SH-SY5Y (cell line): Measurements from ENCODE around the gene TRMT11.

Experiments
- GATA2 ChIP-seq: IDR thresholded peaks from 2 replicates; pipeline ENCODE4 v1.6.1; 2011; ENCODE audit warnings: mild to moderate bottlenecking, low read depth, low read length
- GATA3 ChIP-seq: IDR thresholded peaks from 2 replicates; pipeline ENCODE4 v1.6.1; 2011; ENCODE audit warnings: low read depth, mild to moderate bottlenecking, low read length, moderate library complexity

DNA sequence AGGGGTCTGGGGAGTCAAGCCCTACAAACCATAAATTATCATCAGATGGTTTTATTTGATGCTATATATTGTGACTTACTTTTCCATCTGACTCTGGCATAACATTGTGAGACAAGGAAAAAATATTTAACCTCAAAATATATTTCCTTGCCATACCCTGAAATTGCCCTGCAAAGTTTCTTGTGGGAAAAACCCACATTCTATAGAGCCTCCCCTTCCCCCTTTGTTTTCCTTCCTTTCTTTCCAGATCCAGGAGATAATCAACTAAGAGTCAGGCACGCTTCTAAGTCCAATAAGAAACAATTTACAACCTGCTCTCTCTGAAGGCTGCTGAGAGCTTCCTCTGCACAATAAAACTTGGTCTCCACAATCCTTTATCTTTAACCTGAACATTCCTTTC, 47.3 kb upstream of the TRMT11 start:
- TF ChIP-seq GATA3 (no peak), GATA2 (no peak)
